ENCODE data around the gene SNRPD2.

DNA sequence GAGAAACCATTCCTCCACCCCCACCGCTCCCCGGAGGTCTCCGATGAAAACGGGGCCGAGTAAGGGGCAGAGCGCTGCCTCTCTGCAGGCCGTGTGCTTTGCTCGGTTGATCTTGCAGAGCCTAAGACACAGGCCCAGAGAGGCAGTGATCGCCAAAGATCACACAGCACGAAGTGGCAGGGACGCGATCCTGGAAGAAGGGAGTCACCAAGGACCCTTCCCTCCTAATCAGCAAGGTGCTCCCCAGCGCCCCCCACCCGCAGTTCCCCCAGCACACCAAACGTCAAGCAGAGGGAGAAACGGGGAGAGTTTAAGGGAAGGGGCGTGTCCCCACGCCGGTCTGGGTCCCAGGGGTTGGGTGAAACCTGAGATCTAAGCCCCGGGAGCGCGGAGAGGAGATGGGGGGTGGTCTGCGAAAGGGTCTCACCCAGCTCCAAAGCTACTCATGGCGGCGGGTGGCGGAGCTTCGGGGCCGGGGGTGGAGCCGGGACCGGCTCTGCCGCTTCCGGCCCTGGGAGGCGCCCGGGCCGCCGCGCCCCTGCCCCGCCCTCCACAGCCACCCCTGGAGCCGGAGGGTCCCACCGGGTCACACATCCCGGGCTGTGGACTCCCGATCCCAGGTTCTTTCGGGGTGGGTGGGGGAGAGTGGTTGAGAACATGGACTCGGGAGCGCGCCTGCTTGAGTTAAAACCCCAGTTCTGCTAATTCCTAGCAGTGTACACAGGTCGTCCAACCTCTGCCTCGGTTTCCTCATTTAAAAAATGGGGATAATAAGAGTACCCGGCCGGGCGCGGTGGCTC, 52.6 kb downstream of the SNRPD2 start, which contains the start of gene EML2:
- TF ChIP-seq RFX5 (IDR thresholded peaks at IDR 0.05) (no peak), EHMT2 (IDR thresholded peaks at IDR 0.05; ENCODE audit: low read depth) (no peak), POLR2A (IDR thresholded peaks at IDR 0.05; ENCODE audit: low read length) (peak; percentile 48; the same call in 1 of the 2 replicates), CHD4 (IDR thresholded peaks at IDR 0.05; ENCODE audit: borderline replicate concordance) (no peak)
- TF ChIP-seq, protein P1, sequence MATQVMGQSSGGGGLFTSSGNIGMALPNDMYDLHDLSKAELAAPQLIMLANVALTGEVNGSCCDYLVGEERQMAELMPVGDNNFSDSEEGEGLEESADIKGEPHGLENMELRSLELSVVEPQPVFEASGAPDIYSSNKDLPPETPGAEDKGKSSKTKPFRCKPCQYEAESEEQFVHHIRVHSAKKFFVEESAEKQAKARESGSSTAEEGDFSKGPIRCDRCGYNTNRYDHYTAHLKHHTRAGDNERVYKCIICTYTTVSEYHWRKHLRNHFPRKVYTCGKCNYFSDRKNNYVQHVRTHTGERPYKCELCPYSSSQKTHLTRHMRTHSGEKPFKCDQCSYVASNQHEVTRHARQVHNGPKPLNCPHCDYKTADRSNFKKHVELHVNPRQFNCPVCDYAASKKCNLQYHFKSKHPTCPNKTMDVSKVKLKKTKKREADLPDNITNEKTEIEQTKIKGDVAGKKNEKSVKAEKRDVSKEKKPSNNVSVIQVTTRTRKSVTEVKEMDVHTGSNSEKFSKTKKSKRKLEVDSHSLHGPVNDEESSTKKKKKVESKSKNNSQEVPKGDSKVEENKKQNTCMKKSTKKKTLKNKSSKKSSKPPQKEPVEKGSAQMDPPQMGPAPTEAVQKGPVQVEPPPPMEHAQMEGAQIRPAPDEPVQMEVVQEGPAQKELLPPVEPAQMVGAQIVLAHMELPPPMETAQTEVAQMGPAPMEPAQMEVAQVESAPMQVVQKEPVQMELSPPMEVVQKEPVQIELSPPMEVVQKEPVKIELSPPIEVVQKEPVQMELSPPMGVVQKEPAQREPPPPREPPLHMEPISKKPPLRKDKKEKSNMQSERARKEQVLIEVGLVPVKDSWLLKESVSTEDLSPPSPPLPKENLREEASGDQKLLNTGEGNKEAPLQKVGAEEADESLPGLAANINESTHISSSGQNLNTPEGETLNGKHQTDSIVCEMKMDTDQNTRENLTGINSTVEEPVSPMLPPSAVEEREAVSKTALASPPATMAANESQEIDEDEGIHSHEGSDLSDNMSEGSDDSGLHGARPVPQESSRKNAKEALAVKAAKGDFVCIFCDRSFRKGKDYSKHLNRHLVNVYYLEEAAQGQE (IDR thresholded peaks at IDR 0.05) = no peak
- TF ChIP-seq, protein P2, sequence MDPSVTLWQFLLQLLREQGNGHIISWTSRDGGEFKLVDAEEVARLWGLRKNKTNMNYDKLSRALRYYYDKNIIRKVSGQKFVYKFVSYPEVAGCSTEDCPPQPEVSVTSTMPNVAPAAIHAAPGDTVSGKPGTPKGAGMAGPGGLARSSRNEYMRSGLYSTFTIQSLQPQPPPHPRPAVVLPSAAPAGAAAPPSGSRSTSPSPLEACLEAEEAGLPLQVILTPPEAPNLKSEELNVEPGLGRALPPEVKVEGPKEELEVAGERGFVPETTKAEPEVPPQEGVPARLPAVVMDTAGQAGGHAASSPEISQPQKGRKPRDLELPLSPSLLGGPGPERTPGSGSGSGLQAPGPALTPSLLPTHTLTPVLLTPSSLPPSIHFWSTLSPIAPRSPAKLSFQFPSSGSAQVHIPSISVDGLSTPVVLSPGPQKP (IDR thresholded peaks at IDR 0.05; ENCODE audit: low read depth, low read length) = no peak

Data from A549 (cell line).